GM12891 (cell line): Measurements from ENCODE around the gene MRPL14.

ENCODE experiments used
- PAX5 ChIP-seq: IDR thresholded peaks from 2 replicates; pipeline ENCODE4 v1.6.1; 2011; ENCODE audit warnings: low read length, moderate library complexity, mild to moderate bottlenecking; ENCODE audit not compliant: insufficient read depth, severe bottlenecking
- POLR2A ChIP-seq: IDR thresholded peaks from 2 replicates; pipeline ENCODE4 v1.6.1; 2011; ENCODE audit warnings: low read depth, low read length, control low read depth

DNA sequence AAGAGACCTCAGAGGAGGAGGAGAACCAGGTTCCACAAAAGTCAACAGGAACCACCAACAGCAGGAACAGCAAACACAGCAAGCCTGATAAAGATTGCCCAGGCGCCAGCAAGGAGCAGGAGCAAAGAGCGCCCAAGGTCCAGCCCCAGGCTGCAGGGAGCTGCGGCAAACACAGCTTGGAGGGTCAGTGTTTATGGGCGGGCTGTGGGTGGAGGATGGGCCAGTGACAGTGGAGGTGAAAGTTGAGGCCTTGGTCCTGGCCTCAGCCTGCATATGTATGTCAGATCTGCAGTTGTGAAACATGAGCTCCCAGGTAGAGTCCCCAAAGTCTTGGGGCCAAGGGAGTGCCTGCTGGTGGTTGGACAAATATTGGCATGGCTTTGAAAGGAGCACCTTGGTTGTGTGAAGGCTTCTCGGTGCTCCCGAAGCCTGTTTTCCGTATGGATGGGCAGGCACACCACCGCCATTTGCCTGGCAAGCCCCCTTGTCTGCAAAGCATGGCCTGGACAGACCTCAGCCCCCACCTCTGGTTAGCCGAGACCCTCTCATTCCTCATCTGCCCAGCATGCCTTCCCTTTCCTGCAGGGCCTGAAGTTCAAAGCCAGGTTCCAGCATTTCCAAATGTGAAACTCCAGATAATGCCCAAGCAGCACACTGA lies 29.4 kb upstream of the MRPL14 start:
- no peak for TF ChIP-seq POLR2A
- no peak for TF ChIP-seq PAX5
